SK-N-SH (cell line): ENCODE measurements around the gene THSD8. TPM values are rescaled to one million over a fixed set of nuclear protein-coding genes. Genes with fewer than 3 reads are reported as not detected.
"Not testable (repeated sequence)": the region's sequence is repeated elsewhere in the genome, so short reads cannot be mapped to it uniquely, and the experiment has no call there.

Source experiments
- CTCF ChIA-PET: fragments of 300-600, 350-600 bp; formaldehyde crosslinking; extraction: SDS; loops from one replicate; lab custom pipeline; 2021; lab: Yijun Ruan, JAX
- POLR2A ChIA-PET: fragments of 350-600 bp; sonication (Branson Sonifier 250); formaldehyde crosslinking; extraction: SDS; loops from one replicate; lab custom pipeline; 2020; ENCODE audit warnings: antibody characterized with exemption, inconsistent platforms; lab: Yijun Ruan, JAX
- DNase-seq: peaks from one replicate; pipeline ENCODE4 v3.0.0; 2012
- H2AFZ ChIP-seq: fragments of 200-600 bp; sonication (generic); 2 replicates; pipeline ENCODE4 v1.8.1; 2016; ENCODE audit warnings: antibody characterized with exemption, mild to moderate bottlenecking, low read depth
- H3F3A ChIP-seq: fragments of 200-600 bp; sonication (generic); replicated peaks from 2 replicates; pipeline ENCODE3; 2016; ENCODE audit warnings: antibody characterized with exemption, mild to moderate bottlenecking; ENCODE audit not compliant: insufficient read depth
- H3K27ac ChIP-seq, 2 experiments: fragments of 200-500 bp in 1 of 2; fragments of 200-600 bp in 1 of 2; sonication (Bioruptor generic) in 1 of 2; sonication (generic), shearing (Covaris generic) in 1 of 2; 2 replicates each; pipeline versions ENCODE4 v1.5.1 to v1.6.1; 2014 to 2016; ENCODE audit warnings: low read depth in 2 of 2, inconsistent platforms in 1 of 2, low read length in 1 of 2, mild to moderate bottlenecking in 1 of 2, mixed read lengths in 1 of 2
- H3K27me3 ChIP-seq: fragments of 200-600 bp; sonication (generic), shearing (Covaris generic); 2 replicates; pipeline ENCODE4 v1.6.1; 2016; ENCODE audit warnings: mixed run types; ENCODE audit not compliant: insufficient read depth
- H3K36me3 ChIP-seq, 2 experiments: fragments of 200-500 bp in 1 of 2; fragments of 200-600 bp in 1 of 2; sonication (Bioruptor generic) in 1 of 2; sonication (generic) in 1 of 2; replicated peaks in 1 of 2; 2 replicates each; pipeline versions ENCODE3 to v1.5.1; 2014 to 2016; ENCODE audit warnings: low read length in 1 of 2, mild to moderate bottlenecking in 1 of 2; ENCODE audit not compliant: insufficient read depth in 2 of 2, control insufficient read depth in 1 of 2
- H3K4me1 ChIP-seq, 2 experiments: fragments of 200-500 bp in 1 of 2; fragments of 200-600 bp in 1 of 2; sonication (Bioruptor generic) in 1 of 2; sonication (generic), shearing (Covaris generic) in 1 of 2; 2 replicates each; pipeline versions ENCODE4 v1.5.1 to v1.6.1; 2014 to 2016; ENCODE audit warnings: low read depth in 1 of 2, low read length in 1 of 2, mixed run types in 1 of 2; ENCODE audit not compliant: insufficient read depth in 2 of 2, control insufficient read depth in 1 of 2
- H3K4me2 ChIP-seq: fragments of 200-600 bp; sonication (generic), shearing (Covaris generic); 2 replicates; pipeline ENCODE4 v1.6.1; 2017; ENCODE audit warnings: mixed run types
- H3K4me3 ChIP-seq, 2 experiments: fragments of 200-500 bp in 1 of 2; fragments of 200-600 bp in 1 of 2; sonication (Bioruptor generic) in 1 of 2; sonication (generic), shearing (Covaris generic) in 1 of 2; 2 replicates each; pipeline versions ENCODE4 v1.5.1 to v1.8.1; 2014 to 2016; ENCODE audit warnings: low read depth in 2 of 2, inconsistent platforms in 1 of 2, low read length in 1 of 2, mild to moderate bottlenecking in 1 of 2, mixed read lengths in 1 of 2, moderate library complexity in 1 of 2
- H3K79me2 ChIP-seq: fragments of 200-600 bp; sonication (generic); 2 replicates; pipeline ENCODE4 v1.8.1; 2017; ENCODE audit warnings: mild to moderate bottlenecking; ENCODE audit not compliant: insufficient read depth
- H3K9ac ChIP-seq: fragments of 200-600 bp; sonication (generic); 2 replicates; pipeline ENCODE4 v1.6.1; 2017; ENCODE audit warnings: mixed run types
- H3K9me2 ChIP-seq: fragments of 200-600 bp; sonication (generic); 2 replicates; pipeline ENCODE4 v1.6.1; 2017; ENCODE audit warnings: mixed run types
- H3K9me3 ChIP-seq: fragments of 200-600 bp; sonication (generic); 2 replicates; pipeline ENCODE4 v1.6.1; 2017; ENCODE audit warnings: mixed run types, mild to moderate bottlenecking, moderate library complexity
- H4K20me1 ChIP-seq: fragments of 200-600 bp; sonication (generic); 2 replicates; pipeline ENCODE4 v1.6.1; 2017; ENCODE audit warnings: mild to moderate bottlenecking, mixed run types; ENCODE audit not compliant: insufficient read depth
- GABPA ChIP-seq: IDR thresholded peaks from 2 replicates; pipeline ENCODE4 v1.4.0; 2012; ENCODE audit warnings: low read depth, mild to moderate bottlenecking
- POLR2AphosphoS5 ChIP-seq: IDR thresholded peaks from 2 replicates; pipeline ENCODE4 v1.6.1; 2012; ENCODE audit warnings: low read depth, low read length
- RAD21 ChIP-seq: IDR thresholded peaks from 2 replicates; pipeline ENCODE4 v1.6.1; 2012; ENCODE audit warnings: mild to moderate bottlenecking, low read length
- YY1 ChIP-seq: IDR thresholded peaks from 2 replicates; pipeline ENCODE4 v1.4.0; 2012; ENCODE audit warnings: low read depth, mild to moderate bottlenecking
- WGBS: methylation state at CpG from one replicate; pipeline ENCODE4 v1.1.6; 2017; ENCODE audit warnings: low lambda C conversion rate; 5-methylcytosine and 5-hydroxymethylcytosine counted together
- polyA plus RNA-seq, 3 experiments: library from polyadenylated mRNA; depleted of rRNA; stranded (reverse); fragments of >200 nt; gene quantifications; 2 replicates each; pipeline ENCODE4 v1.2.3, GENCODE V29; 2012
- TF ChIP-seq, protein P1 (sequence below): fragments of 150-350 bp; IDR thresholded peaks from 2 replicates; pipeline ENCODE4 v1.6.1; 2016; ENCODE audit warnings: mild to moderate bottlenecking, low read depth, low read length
- TF ChIP-seq, protein P2 (sequence below): fragments of 200-600 bp; sonication (generic); IDR thresholded peaks from 2 replicates; pipeline ENCODE4 v1.6.1; 2017; ENCODE audit warnings: antibody characterized with exemption, mild to moderate bottlenecking, moderate library complexity
- TF ChIP-seq, protein P3 (sequence below): IDR thresholded peaks from 2 replicates; pipeline ENCODE4 v1.6.1; 2012; ENCODE audit warnings: mild to moderate bottlenecking, low read depth, low read length, moderate library complexity

The THSD8 gene
- polyA plus RNA-seq, 1 of the 3 experiments (the other 2 are of a cell fraction), result not detected

DNA sequence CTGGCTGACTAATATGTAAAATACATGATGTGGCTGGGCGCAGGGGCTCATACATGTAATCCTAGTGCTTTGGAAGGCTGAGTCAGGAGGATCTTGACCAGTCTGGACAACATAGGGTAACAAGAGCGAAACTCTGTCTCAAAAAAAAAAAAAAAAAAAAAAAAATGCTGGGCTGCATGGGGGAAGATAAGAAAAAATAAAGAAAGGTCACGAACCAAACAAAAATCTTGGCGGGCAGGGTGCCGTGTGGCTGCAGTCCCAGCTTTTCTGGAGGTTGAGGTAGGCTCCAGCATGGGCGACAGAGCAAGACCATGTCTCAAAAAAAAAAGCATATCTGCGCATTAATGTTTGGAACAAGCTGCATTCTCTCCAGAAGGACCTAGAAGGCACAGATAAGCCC, 13.2 kb downstream of the THSD8 start:
- H2AFZ ChIP-seq, result no peak overlapping the region
- H3K27me3 ChIP-seq, result no peaks in the 10 kb centered on the region
- ChIA-PET POLR2A (interaction anchor here (0.5 to 1.9 kb wide), 4 partner anchors 9 to 67 kb away, joined by 3 to 6 read pairs (median 3); partner anchors contain the start of genes DNASE2 and RNASEH2A), CTCF (interaction anchor here (1.1 to 6.7 kb wide), 4 partner anchors 11 to 37 kb away, joined by 3 to 48 read pairs (median 10); no protein-coding TSS in a partner anchor)
- H3K4me3 ChIP-seq, result no peak overlapping the region
- no peaks in the 10 kb centered on the region for H3K79me2 ChIP-seq
- no peak overlapping the region for H3K27ac ChIP-seq
- H3K9ac ChIP-seq, result no peak overlapping the region
- no peaks in the 10 kb centered on the region for H3F3A ChIP-seq
- no peaks in the 10 kb centered on the region for H3K4me1 ChIP-seq
- H3K9me2 ChIP-seq, result no peaks in the 10 kb centered on the region
- H3K36me3 ChIP-seq, result peaks cover 0 to 6% of the 10 kb centered on the region in 2 experiments
- 95% methylated on average over 7 of the region's 7 CpGs for WGBS
- no peak overlapping the region for H3K4me2 ChIP-seq
- no peaks in the 10 kb centered on the region for H3K9me3 ChIP-seq
- no peak for DNase-seq
- no peaks in the 10 kb centered on the region for H4K20me1 ChIP-seq
- TF ChIP-seq, protein P1, sequence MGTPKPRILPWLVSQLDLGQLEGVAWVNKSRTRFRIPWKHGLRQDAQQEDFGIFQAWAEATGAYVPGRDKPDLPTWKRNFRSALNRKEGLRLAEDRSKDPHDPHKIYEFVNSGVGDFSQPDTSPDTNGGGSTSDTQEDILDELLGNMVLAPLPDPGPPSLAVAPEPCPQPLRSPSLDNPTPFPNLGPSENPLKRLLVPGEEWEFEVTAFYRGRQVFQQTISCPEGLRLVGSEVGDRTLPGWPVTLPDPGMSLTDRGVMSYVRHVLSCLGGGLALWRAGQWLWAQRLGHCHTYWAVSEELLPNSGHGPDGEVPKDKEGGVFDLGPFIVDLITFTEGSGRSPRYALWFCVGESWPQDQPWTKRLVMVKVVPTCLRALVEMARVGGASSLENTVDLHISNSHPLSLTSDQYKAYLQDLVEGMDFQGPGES, result no peak
- TF ChIP-seq RAD21 (no peak), YY1 (no peak), POLR2AphosphoS5 (no peak)

DNA sequence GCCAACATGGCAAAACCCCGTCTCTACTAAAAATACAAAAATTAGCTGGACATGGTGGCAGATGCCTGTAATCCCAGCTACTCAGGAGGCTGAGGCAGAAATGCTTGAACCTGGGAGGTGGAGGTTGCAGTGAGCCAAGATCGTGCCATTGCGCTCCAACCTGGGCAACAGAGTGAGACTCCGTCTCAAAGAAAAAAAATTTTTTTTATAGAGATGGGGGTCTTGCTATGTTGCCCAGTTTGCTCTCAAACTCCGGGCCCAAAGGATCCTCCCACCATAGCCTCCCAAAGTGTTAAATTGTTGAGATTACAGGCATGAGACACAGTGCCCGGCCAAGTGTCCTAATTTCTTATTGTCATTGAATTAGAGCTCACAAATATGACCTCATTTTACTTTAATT, 15.3 kb downstream of the THSD8 start:
- H2AFZ ChIP-seq, DNase-seq, H3K27ac ChIP-seq, H3K4me2 ChIP-seq, H3K9me3 ChIP-seq, H4K20me1 ChIP-seq, H3K4me3 ChIP-seq, H3K36me3 ChIP-seq, H3K9me2 ChIP-seq, H3K9ac ChIP-seq, H3K79me2 ChIP-seq, POLR2A ChIA-PET, H3K4me1 ChIP-seq, H3K27me3 ChIP-seq, H3F3A ChIP-seq: not testable (repeated sequence)
- WGBS, result 94% methylated on average over 6 of the region's 6 CpGs
- CTCF ChIA-PET, result interaction anchor here (2.5 to 6.7 kb wide), 2 partner anchors 9 to 30 kb away, joined by 16 to 48 read pairs; no protein-coding TSS in a partner anchor

DNA sequence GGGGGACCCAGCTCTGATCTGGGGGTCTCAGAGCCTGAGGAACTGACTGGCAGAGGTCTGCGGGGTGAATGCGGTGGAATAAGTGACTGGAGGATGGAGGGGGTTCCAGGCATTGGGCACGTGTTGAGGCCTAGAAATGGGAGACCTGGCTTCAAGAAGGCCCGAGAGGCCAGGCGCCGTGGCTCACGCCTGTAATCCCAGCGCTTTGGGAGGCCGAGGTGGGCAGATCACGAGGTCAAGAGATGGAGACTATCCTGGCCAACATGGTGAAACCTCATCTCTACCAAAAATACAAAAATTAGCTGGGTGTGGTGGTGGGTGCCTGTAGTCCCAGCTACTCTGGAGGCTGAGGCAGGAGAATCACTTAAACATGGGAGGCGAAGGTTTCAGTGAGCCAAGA, 15.9 kb downstream of the THSD8 start:
- not testable (repeated sequence) for DNase-seq, H3K36me3 ChIP-seq, H3K27me3 ChIP-seq, H3K4me1 ChIP-seq, H4K20me1 ChIP-seq, H3K9me3 ChIP-seq, H3K9ac ChIP-seq, H3K9me2 ChIP-seq, H3F3A ChIP-seq, H3K27ac ChIP-seq, H3K4me3 ChIP-seq, H2AFZ ChIP-seq, H3K79me2 ChIP-seq, H3K4me2 ChIP-seq
- ChIA-PET CTCF (interaction anchor here (1.0 kb wide), 2 partner anchors 21 to 30 kb away, joined by 4 to 5 read pairs; no protein-coding TSS in a partner anchor), POLR2A (interaction anchor here (0.9 kb wide), 1 partner anchor 11 kb away, joined by 6 read pairs; the partner anchor contains the start of gene RNASEH2A)
- 94% methylated on average over 9 of the region's 11 CpGs for WGBS

DNA sequence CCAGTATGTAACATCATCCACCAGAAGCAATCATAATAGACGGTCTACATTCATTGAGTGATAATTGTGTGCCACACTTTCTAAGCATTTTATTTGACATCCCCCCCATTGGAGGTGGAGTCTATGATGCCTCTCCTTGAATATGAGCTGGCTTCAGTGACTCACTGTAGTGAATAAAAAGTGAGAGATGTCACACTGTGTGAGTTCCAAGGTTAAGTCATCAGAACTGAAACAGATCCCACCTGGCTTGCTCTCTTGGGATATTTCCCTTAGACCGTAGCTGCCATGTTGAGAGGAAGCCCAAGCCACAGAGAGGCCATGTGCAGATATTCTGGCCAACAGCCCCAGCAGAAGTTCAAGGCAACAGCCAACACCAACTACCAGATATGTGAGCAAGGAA, 19.9 kb downstream of the THSD8 start:
- ChIA-PET CTCF (interaction anchor here (0.9 to 2.9 kb wide), 3 partner anchors 13 to 44 kb away, joined by 3 to 16 read pairs (median 4); no protein-coding TSS in a partner anchor), POLR2A (no interaction called here)
- Histone ChIP-seq H3K36me3 (no peaks in the 10 kb centered on the region), H3K79me2 (no peaks in the 10 kb centered on the region), H3K9me3 (no peaks in the 10 kb centered on the region), H3K4me3 (no peak overlapping the region), H4K20me1 (no peaks in the 10 kb centered on the region), H2AFZ (no peak overlapping the region), H3K4me1 (no peaks in the 10 kb centered on the region; a peak in 1 of 4 replicates), H3F3A (no peaks in the 10 kb centered on the region), H3K27ac (no peak overlapping the region), H3K9ac (no peak overlapping the region), H3K9me2 (no peaks in the 10 kb centered on the region), H3K27me3 (no peaks in the 10 kb centered on the region), H3K4me2 (no peak overlapping the region)
- no peak for DNase-seq
- 92% methylated on average over 2 of the region's 2 CpGs for whole genome bisulfite sequencing
- TF ChIP-seq, protein P2, sequence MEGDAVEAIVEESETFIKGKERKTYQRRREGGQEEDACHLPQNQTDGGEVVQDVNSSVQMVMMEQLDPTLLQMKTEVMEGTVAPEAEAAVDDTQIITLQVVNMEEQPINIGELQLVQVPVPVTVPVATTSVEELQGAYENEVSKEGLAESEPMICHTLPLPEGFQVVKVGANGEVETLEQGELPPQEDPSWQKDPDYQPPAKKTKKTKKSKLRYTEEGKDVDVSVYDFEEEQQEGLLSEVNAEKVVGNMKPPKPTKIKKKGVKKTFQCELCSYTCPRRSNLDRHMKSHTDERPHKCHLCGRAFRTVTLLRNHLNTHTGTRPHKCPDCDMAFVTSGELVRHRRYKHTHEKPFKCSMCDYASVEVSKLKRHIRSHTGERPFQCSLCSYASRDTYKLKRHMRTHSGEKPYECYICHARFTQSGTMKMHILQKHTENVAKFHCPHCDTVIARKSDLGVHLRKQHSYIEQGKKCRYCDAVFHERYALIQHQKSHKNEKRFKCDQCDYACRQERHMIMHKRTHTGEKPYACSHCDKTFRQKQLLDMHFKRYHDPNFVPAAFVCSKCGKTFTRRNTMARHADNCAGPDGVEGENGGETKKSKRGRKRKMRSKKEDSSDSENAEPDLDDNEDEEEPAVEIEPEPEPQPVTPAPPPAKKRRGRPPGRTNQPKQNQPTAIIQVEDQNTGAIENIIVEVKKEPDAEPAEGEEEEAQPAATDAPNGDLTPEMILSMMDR, result no peak
- TF ChIP-seq GABPA, result no peak
- TF ChIP-seq, protein P3, sequence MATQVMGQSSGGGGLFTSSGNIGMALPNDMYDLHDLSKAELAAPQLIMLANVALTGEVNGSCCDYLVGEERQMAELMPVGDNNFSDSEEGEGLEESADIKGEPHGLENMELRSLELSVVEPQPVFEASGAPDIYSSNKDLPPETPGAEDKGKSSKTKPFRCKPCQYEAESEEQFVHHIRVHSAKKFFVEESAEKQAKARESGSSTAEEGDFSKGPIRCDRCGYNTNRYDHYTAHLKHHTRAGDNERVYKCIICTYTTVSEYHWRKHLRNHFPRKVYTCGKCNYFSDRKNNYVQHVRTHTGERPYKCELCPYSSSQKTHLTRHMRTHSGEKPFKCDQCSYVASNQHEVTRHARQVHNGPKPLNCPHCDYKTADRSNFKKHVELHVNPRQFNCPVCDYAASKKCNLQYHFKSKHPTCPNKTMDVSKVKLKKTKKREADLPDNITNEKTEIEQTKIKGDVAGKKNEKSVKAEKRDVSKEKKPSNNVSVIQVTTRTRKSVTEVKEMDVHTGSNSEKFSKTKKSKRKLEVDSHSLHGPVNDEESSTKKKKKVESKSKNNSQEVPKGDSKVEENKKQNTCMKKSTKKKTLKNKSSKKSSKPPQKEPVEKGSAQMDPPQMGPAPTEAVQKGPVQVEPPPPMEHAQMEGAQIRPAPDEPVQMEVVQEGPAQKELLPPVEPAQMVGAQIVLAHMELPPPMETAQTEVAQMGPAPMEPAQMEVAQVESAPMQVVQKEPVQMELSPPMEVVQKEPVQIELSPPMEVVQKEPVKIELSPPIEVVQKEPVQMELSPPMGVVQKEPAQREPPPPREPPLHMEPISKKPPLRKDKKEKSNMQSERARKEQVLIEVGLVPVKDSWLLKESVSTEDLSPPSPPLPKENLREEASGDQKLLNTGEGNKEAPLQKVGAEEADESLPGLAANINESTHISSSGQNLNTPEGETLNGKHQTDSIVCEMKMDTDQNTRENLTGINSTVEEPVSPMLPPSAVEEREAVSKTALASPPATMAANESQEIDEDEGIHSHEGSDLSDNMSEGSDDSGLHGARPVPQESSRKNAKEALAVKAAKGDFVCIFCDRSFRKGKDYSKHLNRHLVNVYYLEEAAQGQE, result no peak
